Activated T-helper 1 cell treated with anti-CD3 and anti-CD28 coated beads, Interleukin-12 subunit alpha, Interleukin-12 subunit beta, Interleukin-2, Interleukin-4 antibody, amounts not matched to agents 30 ng/mL and 10 ng/mL and 1 ng/mL, durations not matched to agents 14 hours and 24 hours and 36 hours (primary cell): Measurements from ENCODE around the gene ERC2. TPM values are rescaled to one million over a fixed set of nuclear protein-coding genes. Genes with fewer than 3 reads are reported as not detected.

Experiments used
- DNase-seq: peaks from one replicate; pipeline ENCODE4 v3.0.0; 2021; ENCODE audit warnings: low spot score
- H3K27ac Mint-ChIP-seq: one replicate; pipeline ENCODE4 v1.8.0; 2021; ENCODE audit warnings: mild to moderate bottlenecking, mixed read lengths
- H3K27me3 Mint-ChIP-seq: one replicate; pipeline ENCODE4 v1.8.0; 2022; ENCODE audit warnings: mild to moderate bottlenecking, moderate library complexity, mixed read lengths; ENCODE audit not compliant: insufficient read depth
- H3K36me3 Mint-ChIP-seq: one replicate; pipeline ENCODE4 v1.8.0; 2021; ENCODE audit warnings: low read depth, mixed read lengths
- H3K4me1 Mint-ChIP-seq: one replicate; pipeline ENCODE4 v1.8.0; 2021; ENCODE audit warnings: low read depth, mixed read lengths
- H3K4me3 Mint-ChIP-seq: one replicate; pipeline ENCODE4 v1.8.0; 2021; ENCODE audit warnings: mild to moderate bottlenecking, moderate library complexity, mixed read lengths
- H3K9me3 Mint-ChIP-seq: one replicate; pipeline ENCODE4 v1.8.0; 2021; ENCODE audit warnings: mixed read lengths
- intact Hi-C: fragments of 100-400 bp; cut with micrococcal nuclease; formaldehyde crosslinking; loops from one replicate; pipeline ENCODE4 v1.15.1; 2024
- total RNA-seq: library from RNA; stranded (reverse); gene quantifications from 2 replicates; pipeline ENCODE4 v1.2.3, GENCODE V29; 2022

Gene ERC2
- total RNA-seq, 1 donor from 2014 or later, result not detected

GRCh38 chr3:56197259-56197965, 270.9 kb downstream of the ERC2 start:
- Mint-ChIP-seq H3K27me3 (peaks cover 3% of the 10 kb centered on the region), H3K9me3 (no peaks in the 10 kb centered on the region), H3K36me3 (no peaks in the 10 kb centered on the region), H3K27ac (no peak overlapping the region), H3K4me3 (no peak overlapping the region), H3K4me1 (no peaks in the 10 kb centered on the region)
- no peak for DNase-seq
- intact Hi-C loops, result no loop called here

GRCh38 chr3:56196700-56197099, 271.6 kb downstream of the ERC2 start:
- H3K9me3 Mint-ChIP-seq, result no peaks in the 10 kb centered on the region
- H3K4me3 Mint-ChIP-seq, result no peak overlapping the region
- DNase-seq, result no peak
- no peak overlapping the region for H3K27ac Mint-ChIP-seq
- peaks cover 3% of the 10 kb centered on the region for H3K27me3 Mint-ChIP-seq
- no peaks in the 10 kb centered on the region for H3K4me1 Mint-ChIP-seq
- no peaks in the 10 kb centered on the region for H3K36me3 Mint-ChIP-seq
- intact Hi-C loops, result no loop called here

- no peak overlapping the region for H3K4me3 Mint-ChIP-seq
- H3K27ac Mint-ChIP-seq, result no peak overlapping the region
- H3K36me3 Mint-ChIP-seq, result no peaks in the 10 kb centered on the region
- H3K27me3 Mint-ChIP-seq, result peaks cover 2% of the 10 kb centered on the region
- intact Hi-C loops, result no loop called here
- no peak for DNase-seq
- no peaks in the 10 kb centered on the region for H3K4me1 Mint-ChIP-seq
- H3K9me3 Mint-ChIP-seq, result no peaks in the 10 kb centered on the region
Observed at GRCh38 chr3:56193519-56193918, 274.7 kb downstream of the ERC2 start.

- Mint-ChIP-seq H3K27ac (no peak overlapping the region), H3K36me3 (no peaks in the 10 kb centered on the region), H3K4me1 (no peaks in the 10 kb centered on the region), H3K9me3 (no peaks in the 10 kb centered on the region), H3K27me3 (peaks cover 2% of the 10 kb centered on the region), H3K4me3 (no peak overlapping the region)
- intact Hi-C loops, result no loop called here
- no peak for DNase-seq
Observed at GRCh38 chr3:56192001-56192400, 276.3 kb downstream of the ERC2 start.

- H3K27ac Mint-ChIP-seq, result no peak overlapping the region
- H3K27me3 Mint-ChIP-seq, result peaks cover 2% of the 10 kb centered on the region
Observed at GRCh38 chr3:56190771-56191305, 277.4 kb downstream of the ERC2 start.

GRCh38 chr3:56190130-56190529, 278.1 kb downstream of the ERC2 start:
- Mint-ChIP-seq H3K27me3 (peaks cover 2% of the 10 kb centered on the region), H3K4me1 (no peaks in the 10 kb centered on the region), H3K9me3 (no peaks in the 10 kb centered on the region), H3K36me3 (no peaks in the 10 kb centered on the region), H3K4me3 (no peak overlapping the region), H3K27ac (no peak overlapping the region)
- no peak for DNase-seq
- intact Hi-C loops, result no loop called here

More at GRCh38 chr3:56190771-56191305, 277.4 kb downstream of the ERC2 start:
- intact Hi-C loops, result no loop called here
- H3K9me3 Mint-ChIP-seq, result no peaks in the 10 kb centered on the region
- H3K4me3 Mint-ChIP-seq, result no peak overlapping the region
- no peak for DNase-seq
- no peaks in the 10 kb centered on the region for H3K36me3 Mint-ChIP-seq
- H3K4me1 Mint-ChIP-seq, result no peaks in the 10 kb centered on the region

GRCh38 chr3:56189536-56189935, 278.7 kb downstream of the ERC2 start:
- Mint-ChIP-seq H3K36me3 (no peaks in the 10 kb centered on the region), H3K27me3 (peaks cover 2% of the 10 kb centered on the region), H3K27ac (no peak overlapping the region), H3K9me3 (no peaks in the 10 kb centered on the region), H3K4me3 (no peak overlapping the region), H3K4me1 (no peaks in the 10 kb centered on the region)
- intact Hi-C loops, result no loop called here
- no peak for DNase-seq

GRCh38 chr3:56188201-56188600, 280.1 kb downstream of the ERC2 start:
- intact Hi-C loops, result no loop called here
- DNase-seq, result no peak
- Mint-ChIP-seq H3K36me3 (no peaks in the 10 kb centered on the region), H3K27ac (no peak overlapping the region), H3K9me3 (no peaks in the 10 kb centered on the region), H3K27me3 (peaks cover 2% of the 10 kb centered on the region), H3K4me1 (no peaks in the 10 kb centered on the region), H3K4me3 (no peak overlapping the region)

GRCh38 chr3:56187051-56187450, 281.2 kb downstream of the ERC2 start:
- Mint-ChIP-seq H3K9me3 (no peaks in the 10 kb centered on the region), H3K4me1 (no peaks in the 10 kb centered on the region), H3K36me3 (no peaks in the 10 kb centered on the region), H3K27ac (no peak overlapping the region), H3K4me3 (no peak overlapping the region), H3K27me3 (no peaks in the 10 kb centered on the region)
- DNase-seq, result no peak
- intact Hi-C loops, result no loop called here

- Mint-ChIP-seq H3K9me3 (no peaks in the 10 kb centered on the region), H3K4me3 (no peak overlapping the region), H3K36me3 (no peaks in the 10 kb centered on the region), H3K27ac (no peak overlapping the region), H3K27me3 (no peaks in the 10 kb centered on the region), H3K4me1 (no peaks in the 10 kb centered on the region)
- intact Hi-C loops, result no loop called here
- DNase-seq, result no peak
Observed at GRCh38 chr3:56185827-56186226, 282.4 kb downstream of the ERC2 start.

GRCh38 chr3:56183529-56183928, 284.7 kb downstream of the ERC2 start:
- H3K4me3 Mint-ChIP-seq, result no peak overlapping the region
- H3K27ac Mint-ChIP-seq, result no peak overlapping the region
- intact Hi-C loops, result no loop called here
- no peaks in the 10 kb centered on the region for H3K36me3 Mint-ChIP-seq
- no peaks in the 10 kb centered on the region for H3K9me3 Mint-ChIP-seq
- H3K4me1 Mint-ChIP-seq, result no peaks in the 10 kb centered on the region
- peaks cover 2% of the 10 kb centered on the region for H3K27me3 Mint-ChIP-seq
- DNase-seq, result no peak

GRCh38 chr3:56180433-56180832, 287.8 kb downstream of the ERC2 start:
- H3K36me3 Mint-ChIP-seq, result no peaks in the 10 kb centered on the region
- H3K27ac Mint-ChIP-seq, result no peak overlapping the region
- no peaks in the 10 kb centered on the region for H3K4me1 Mint-ChIP-seq
- intact Hi-C loops, result no loop called here
- H3K27me3 Mint-ChIP-seq, result peaks cover 2% of the 10 kb centered on the region
- H3K9me3 Mint-ChIP-seq, result no peaks in the 10 kb centered on the region
- no peak for DNase-seq
- H3K4me3 Mint-ChIP-seq, result no peak overlapping the region

GRCh38 chr3:56173601-56174000, 294.7 kb downstream of the ERC2 start:
- Mint-ChIP-seq H3K27ac (no peak overlapping the region), H3K27me3 (no peaks in the 10 kb centered on the region), H3K9me3 (no peaks in the 10 kb centered on the region), H3K4me3 (no peak overlapping the region), H3K36me3 (no peaks in the 10 kb centered on the region), H3K4me1 (no peaks in the 10 kb centered on the region)
- intact Hi-C loops, result no loop called here
- no peak for DNase-seq

GRCh38 chr3:56164436-56164835, 303.8 kb downstream of the ERC2 start:
- H3K9me3 Mint-ChIP-seq, result no peaks in the 10 kb centered on the region
- no peak for DNase-seq
- peaks cover 2% of the 10 kb centered on the region for H3K27me3 Mint-ChIP-seq
- intact Hi-C loops, result no loop called here
- no peak overlapping the region for H3K4me3 Mint-ChIP-seq
- no peak overlapping the region for H3K27ac Mint-ChIP-seq
- H3K4me1 Mint-ChIP-seq, result no peaks in the 10 kb centered on the region
- H3K36me3 Mint-ChIP-seq, result no peaks in the 10 kb centered on the region
